HepG2 (cell line): Measurements from ENCODE around the gene CISD3. TPM values are rescaled to one million over a fixed set of nuclear protein-coding genes. Genes with fewer than 3 reads are reported as not detected.

Experiments
- ATAC-seq: fragments of 200-7000 bp; cut with Tn5 transposase; 3 replicates; pipeline ENCODE4 v1.9.1; 2020; ENCODE audit warnings: mild to moderate bottlenecking, moderate library complexity
- BruUV-seq: library from RNA; stranded (reverse); fragments of 400-500 nt; replicated peaks from 2 replicates; lab custom pipeline; 2021; lab: Mats Ljungman, UMichigan
- CTCF ChIA-PET: fragments of 300-600 bp; formaldehyde crosslinking; extraction: SDS; loops from one replicate; lab custom pipeline; 2021; ENCODE audit warnings: low total read pairs, inconsistent platforms, low intra/inter-chr PET ratio; lab: Yijun Ruan, JAX
- POLR2A ChIA-PET: fragments of 350-600 bp; sonication (Branson Sonifier 250); formaldehyde crosslinking; loops from one replicate; lab custom pipeline; 2020; ENCODE audit warnings: antibody characterized with exemption, inconsistent platforms; lab: Yijun Ruan, JAX
- DNase-seq: peaks from one replicate; pipeline ENCODE4 v3.0.0-alpha.2; 2015; ENCODE audit warnings: low spot score
- FAIRE-seq: peaks from 3 replicates; lab custom pipeline; 2011; peaks lifted over from hg19 to GRCh38; lab: Jason Lieb, UNC
- H2AFZ ChIP-seq: one replicate; pipeline ENCODE4 v1.6.1; 2011; ENCODE audit warnings: low read length, inconsistent platforms
- H3K27ac ChIP-seq: fragments of 300-600 bp; 3 replicates; pipeline ENCODE4 v1.8.0; 2011; ENCODE audit warnings: mixed run types, mild to moderate bottlenecking, mixed read lengths, low read length, inconsistent platforms; ENCODE audit not compliant: insufficient read depth; ENCODE audit errors: extremely low read length
- H3K27me3 ChIP-seq, 2 experiments: fragments of 200-600 bp in 1 of 2; 2 replicates in 1 of 2; 3 replicates in 1 of 2; pipeline versions ENCODE4 v1.6.0 to v1.8.0; 2011; ENCODE audit warnings: low read length in 2 of 2, mild to moderate bottlenecking in 2 of 2, moderate library complexity in 2 of 2, inconsistent platforms in 1 of 2; ENCODE audit not compliant: insufficient read depth in 2 of 2, control insufficient read depth in 1 of 2
- H3K36me3 ChIP-seq, 2 experiments: fragments of 200-600 bp in 1 of 2; replicated peaks in 1 of 2; 2 replicates in 1 of 2; 3 replicates in 1 of 2; pipeline versions ENCODE4 v1.5.1 to v1.8.0; 2011; ENCODE audit warnings: low read length in 2 of 2, inconsistent platforms in 1 of 2; ENCODE audit not compliant: insufficient read depth in 2 of 2, control insufficient read depth in 1 of 2
- H3K4me1 ChIP-seq: 2 replicates; pipeline ENCODE4 v1.5.1; 2012; ENCODE audit warnings: low read length, inconsistent platforms; ENCODE audit not compliant: insufficient read depth
- H3K4me2 ChIP-seq: 2 replicates; pipeline ENCODE4 v1.6.0; 2011; ENCODE audit warnings: low read depth, low read length, inconsistent platforms
- H3K4me3 ChIP-seq, 3 experiments: fragments of 200-600 bp in 1 of 3; sonication (generic), shearing (Covaris generic) in 1 of 3; replicated peaks in 1 of 3; 2 replicates each; pipeline ENCODE4 v1.5.1; 2011 to 2016; ENCODE audit warnings: low read length in 3 of 3, inconsistent platforms in 2 of 3, low read depth in 2 of 3, mild to moderate bottlenecking in 2 of 3, control low read depth in 1 of 3, mixed read lengths in 1 of 3; ENCODE audit not compliant: insufficient read depth in 1 of 3
- H3K79me2 ChIP-seq: one replicate; pipeline ENCODE4 v1.6.1; 2011; ENCODE audit warnings: low read length, inconsistent platforms; ENCODE audit not compliant: insufficient read depth
- H3K9ac ChIP-seq: 2 replicates; pipeline ENCODE4 v1.6.0; 2011; ENCODE audit warnings: mild to moderate bottlenecking, low read depth, low read length, inconsistent platforms; ENCODE audit not compliant: insufficient read depth
- H3K9me3 ChIP-seq: 2 replicates; pipeline ENCODE4 v1.5.1; 2012; ENCODE audit warnings: mild to moderate bottlenecking, low read length
- H4K20me1 ChIP-seq: 2 replicates; pipeline ENCODE4 v1.6.0; 2011; ENCODE audit warnings: inconsistent platforms, mild to moderate bottlenecking, low read length, moderate library complexity; ENCODE audit not compliant: insufficient read depth
- CBX2 ChIP-seq, 2 experiments: fragments of 200-600 bp in 1 of 2; sonication (generic); formaldehyde crosslinking in 1 of 2; IDR thresholded peaks; 2 replicates each; pipeline versions ENCODE4 v1.7.0 to v1.8.1; 2018 to 2022; ENCODE audit warnings: low read depth in 2 of 2, low read length in 1 of 2, mild to moderate bottlenecking in 1 of 2, missing genetic modification reagents in 1 of 2
- NR2F1 ChIP-seq, 2 experiments: fragments of 450-650 bp in 1 of 2; formaldehyde crosslinking in 1 of 2; IDR thresholded peaks; 2 replicates each; pipeline versions ENCODE4 v1.5.0 to v1.6.1; 2016 to 2020; ENCODE audit warnings: mild to moderate bottlenecking in 1 of 2, missing compliant biosample characterization in 1 of 2, missing genetic modification reagents in 1 of 2, moderate library complexity in 1 of 2
- SAFB2 ChIP-seq: sonication (generic); formaldehyde crosslinking; IDR thresholded peaks from 2 replicates; pipeline ENCODE4 v1.5.1; 2020; ENCODE audit warnings: missing genetic modification reagents, low read depth, mild to moderate bottlenecking, borderline replicate concordance
- STAG1 ChIP-seq: sonication (generic); formaldehyde crosslinking; IDR thresholded peaks from 2 replicates; pipeline ENCODE4 v1.4.0; 2020; ENCODE audit warnings: missing genetic modification reagents
- TCF7L2 ChIP-seq: IDR thresholded peaks from 2 replicates; pipeline ENCODE4 v1.6.1; 2011; ENCODE audit warnings: mild to moderate bottlenecking, low read depth, low read length, moderate library complexity
- ZNF263 ChIP-seq: sonication (generic); formaldehyde crosslinking; IDR thresholded peaks from 2 replicates; pipeline ENCODE4 v1.4.0; 2020; ENCODE audit warnings: missing genetic modification reagents
- ZNF331 ChIP-seq: sonication (generic); formaldehyde crosslinking; IDR thresholded peaks from 2 replicates; pipeline ENCODE4 v1.4.0; 2020; ENCODE audit warnings: missing genetic modification reagents
- WGBS: methylation state at CpG from one replicate; pipeline ENCODE4 v1.1.6; 2017; ENCODE audit warnings: low lambda C conversion rate; 5-methylcytosine and 5-hydroxymethylcytosine counted together
- in situ Hi-C: cut with HindIII; loops from 2 replicates; pipeline ENCODE4 v1.10.0; 2017; ENCODE audit warnings: low pct_unique_long_range_greater_than_20kb; ENCODE audit not compliant: extremely low pct_ligation_motif_present
- intact Hi-C: fragments of 100-400 bp; cut with micrococcal nuclease; formaldehyde crosslinking; loops from one replicate; pipeline ENCODE4 v1.10.0; 2022; ENCODE audit not compliant: unreplicated experiment
- polyA plus RNA-seq, 8 experiments: library from polyadenylated mRNA; depleted of rRNA in 3 of 8; stranded (reverse) in 7 of 8; unstranded in 1 of 8; fragments of >200 nt; fragmentation: Illumina TruSeq in 4 of 8; extraction: Trizol in 4 of 8; gene quantifications; 2 replicates each; pipeline versions ENCODE4 v1.2.1 to v1.2.3, GENCODE V29; 2011 to 2016; ENCODE audit warnings: low read depth in 4 of 8, missing spikeins in 1 of 8, mixed read lengths in 1 of 8; ENCODE audit not compliant: insufficient read depth in 1 of 8
- total RNA-seq, 5 experiments: library from RNA; depleted of rRNA; stranded (reverse); fragments of >200 nt; fragmentation: Illumina TruSeq; extraction: Trizol; gene quantifications; 2 replicates each; pipeline ENCODE4 v1.2.3, GENCODE V29; 2016; ENCODE audit warnings: low read depth in 1 of 5
- TF ChIP-seq, protein P1 (sequence below): sonication (generic); formaldehyde crosslinking; IDR thresholded peaks from 2 replicates; pipeline ENCODE4 v1.4.0; 2020; ENCODE audit warnings: missing genetic modification reagents
- TF ChIP-seq, protein P2 (sequence below): sonication (generic); formaldehyde crosslinking; IDR thresholded peaks from 2 replicates; pipeline ENCODE4 v1.5.1; 2020; ENCODE audit warnings: mild to moderate bottlenecking, missing genetic modification reagents, moderate library complexity
- TF ChIP-seq, protein P3 (sequence below): sonication (generic); formaldehyde crosslinking; IDR thresholded peaks from 2 replicates; pipeline ENCODE4 v1.5.1; 2020; ENCODE audit warnings: missing genetic modification reagents, mild to moderate bottlenecking, borderline replicate concordance

CISD3 gene
- total and polyA plus RNA-seq, 2 of the 13 experiments (the other 11 are each of a cell fraction or from before 2014, with no cell fraction given), result 30.0 to 34.1 TPM

DNA sequence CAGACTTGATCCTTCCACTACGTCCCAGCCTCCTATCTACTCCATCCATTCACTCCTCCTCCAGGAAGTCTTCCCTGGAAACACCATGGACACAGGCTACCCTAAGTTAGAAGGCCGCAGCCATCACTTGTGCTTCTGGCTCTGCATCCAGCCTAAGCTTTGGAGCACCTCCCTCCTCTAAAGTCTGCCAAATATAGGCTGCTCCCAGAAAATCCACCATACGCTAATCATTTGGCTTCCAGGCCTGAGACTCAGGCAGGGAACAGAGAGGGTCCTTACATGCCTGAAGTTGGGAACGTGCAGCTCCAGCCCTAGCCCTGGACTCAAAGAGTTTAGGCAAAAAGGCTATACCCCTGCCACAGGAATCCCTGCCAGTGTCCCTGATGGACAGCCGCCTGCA, 11.3 kb downstream of the CISD3 start:
- Histone ChIP-seq H2AFZ (no peak overlapping the region), H3K4me3 (no peak overlapping the region), H3K4me2 (no peak overlapping the region), H3K9ac (no peak overlapping the region), H3K9me3 (no peaks in the 10 kb centered on the region), H3K4me1 (peaks cover 51% of the 10 kb centered on the region), H3K79me2 (peaks cover 65% of the 10 kb centered on the region), H3K36me3 (peaks cover 26 to 46% of the 10 kb centered on the region in 2 experiments), H3K27me3 (no peaks in the 10 kb centered on the region), H4K20me1 (peaks cover 30% of the 10 kb centered on the region), H3K27ac (peak overlapping the region; percentile 48)
- no peak for FAIRE-seq
- intact Hi-C loops (no loop called here), in situ Hi-C loops (no loop called here)
- ChIA-PET CTCF (no interaction called here), POLR2A (interaction anchor here (1.9 kb wide), 1 partner anchor 11 kb away, joined by 7 read pairs; the partner anchor contains the start of gene CISD3)
- BruUV-seq, result no TSS peak
- ATAC-seq, result no peak
- WGBS, result 90% methylated on average over 5 of the region's 5 CpGs
- TF ChIP-seq STAG1 (CRISPR knock-in tag) (no peak), ZNF263 (CRISPR knock-in tag) (peak; percentile 50; the same call in 1 of the 2 replicates), CBX2 (IDR thresholded peaks at IDR 0.05; ENCODE audit: low read depth, low read length) (no peak), CBX2 (CRISPR knock-in tag; IDR thresholded peaks at IDR 0.05; ENCODE audit: low read depth) (no peak), ZNF331 (CRISPR knock-in tag) (no peak)
- TF ChIP-seq, protein P1, sequence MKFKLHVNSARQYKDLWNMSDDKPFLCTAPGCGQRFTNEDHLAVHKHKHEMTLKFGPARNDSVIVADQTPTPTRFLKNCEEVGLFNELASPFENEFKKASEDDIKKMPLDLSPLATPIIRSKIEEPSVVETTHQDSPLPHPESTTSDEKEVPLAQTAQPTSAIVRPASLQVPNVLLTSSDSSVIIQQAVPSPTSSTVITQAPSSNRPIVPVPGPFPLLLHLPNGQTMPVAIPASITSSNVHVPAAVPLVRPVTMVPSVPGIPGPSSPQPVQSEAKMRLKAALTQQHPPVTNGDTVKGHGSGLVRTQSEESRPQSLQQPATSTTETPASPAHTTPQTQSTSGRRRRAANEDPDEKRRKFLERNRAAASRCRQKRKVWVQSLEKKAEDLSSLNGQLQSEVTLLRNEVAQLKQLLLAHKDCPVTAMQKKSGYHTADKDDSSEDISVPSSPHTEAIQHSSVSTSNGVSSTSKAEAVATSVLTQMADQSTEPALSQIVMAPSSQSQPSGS, result no peak
- DNase-seq, result no peak

DNA sequence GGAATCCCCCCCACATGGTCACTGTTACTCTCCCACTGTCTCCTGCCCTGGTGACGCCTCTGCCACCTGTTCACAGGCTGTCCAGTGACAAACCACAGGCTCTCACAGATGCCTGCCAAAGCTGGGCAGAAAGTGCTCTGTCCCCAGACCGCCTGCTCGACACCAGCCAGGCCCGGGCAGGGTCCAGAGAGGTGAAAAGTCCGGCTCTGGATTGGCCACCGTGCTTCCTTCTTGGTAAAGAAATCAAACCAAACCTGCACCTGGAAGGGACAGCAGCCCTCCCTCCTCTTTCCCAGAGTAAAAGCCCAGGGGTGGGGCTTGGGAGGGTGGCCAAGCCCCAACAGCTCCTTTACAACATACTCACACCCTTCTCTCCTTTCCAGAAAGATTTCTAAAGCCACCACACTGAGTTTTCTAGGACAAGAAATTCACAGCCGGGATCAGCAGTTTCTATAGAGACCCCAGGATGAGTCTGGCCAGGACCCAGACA, 11.8 kb downstream of the CISD3 start:
- TF ChIP-seq, protein P2, sequence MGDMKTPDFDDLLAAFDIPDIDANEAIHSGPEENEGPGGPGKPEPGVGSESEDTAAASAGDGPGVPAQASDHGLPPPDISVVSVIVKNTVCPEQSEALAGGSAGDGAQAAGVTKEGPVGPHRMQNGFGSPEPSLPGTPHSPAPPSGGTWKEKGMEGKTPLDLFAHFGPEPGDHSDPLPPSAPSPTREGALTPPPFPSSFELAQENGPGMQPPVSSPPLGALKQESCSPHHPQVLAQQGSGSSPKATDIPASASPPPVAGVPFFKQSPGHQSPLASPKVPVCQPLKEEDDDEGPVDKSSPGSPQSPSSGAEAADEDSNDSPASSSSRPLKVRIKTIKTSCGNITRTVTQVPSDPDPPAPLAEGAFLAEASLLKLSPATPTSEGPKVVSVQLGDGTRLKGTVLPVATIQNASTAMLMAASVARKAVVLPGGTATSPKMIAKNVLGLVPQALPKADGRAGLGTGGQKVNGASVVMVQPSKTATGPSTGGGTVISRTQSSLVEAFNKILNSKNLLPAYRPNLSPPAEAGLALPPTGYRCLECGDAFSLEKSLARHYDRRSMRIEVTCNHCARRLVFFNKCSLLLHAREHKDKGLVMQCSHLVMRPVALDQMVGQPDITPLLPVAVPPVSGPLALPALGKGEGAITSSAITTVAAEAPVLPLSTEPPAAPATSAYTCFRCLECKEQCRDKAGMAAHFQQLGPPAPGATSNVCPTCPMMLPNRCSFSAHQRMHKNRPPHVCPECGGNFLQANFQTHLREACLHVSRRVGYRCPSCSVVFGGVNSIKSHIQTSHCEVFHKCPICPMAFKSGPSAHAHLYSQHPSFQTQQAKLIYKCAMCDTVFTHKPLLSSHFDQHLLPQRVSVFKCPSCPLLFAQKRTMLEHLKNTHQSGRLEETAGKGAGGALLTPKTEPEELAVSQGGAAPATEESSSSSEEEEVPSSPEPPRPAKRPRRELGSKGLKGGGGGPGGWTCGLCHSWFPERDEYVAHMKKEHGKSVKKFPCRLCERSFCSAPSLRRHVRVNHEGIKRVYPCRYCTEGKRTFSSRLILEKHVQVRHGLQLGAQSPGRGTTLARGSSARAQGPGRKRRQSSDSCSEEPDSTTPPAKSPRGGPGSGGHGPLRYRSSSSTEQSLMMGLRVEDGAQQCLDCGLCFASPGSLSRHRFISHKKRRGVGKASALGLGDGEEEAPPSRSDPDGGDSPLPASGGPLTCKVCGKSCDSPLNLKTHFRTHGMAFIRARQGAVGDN, result peak; percentile 35; the same call in 1 of the 2 replicates
- TF ChIP-seq NR2F1 (CRISPR knock-in tag; IDR thresholded peaks at IDR 0.05), result no peak
- no peak for TF ChIP-seq TCF7L2
- TF ChIP-seq, protein P3, sequence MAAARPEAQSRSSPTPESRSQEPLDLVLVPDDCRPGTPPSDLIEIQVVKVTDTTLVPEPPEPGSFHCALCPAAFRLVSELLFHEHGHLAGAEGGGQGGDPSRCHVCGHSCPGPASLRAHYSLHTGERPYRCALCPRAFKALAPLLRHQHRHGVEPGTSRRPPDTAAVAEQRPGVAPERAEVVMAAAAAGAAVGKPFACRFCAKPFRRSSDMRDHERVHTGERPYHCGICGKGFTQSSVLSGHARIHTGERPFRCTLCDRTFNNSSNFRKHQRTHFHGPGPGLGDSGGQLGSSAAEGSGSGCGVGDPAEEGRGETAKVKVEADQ (CRISPR knock-in tag), result no peak
- TF ChIP-seq SAFB2, result 0 out of 2 replicates have a peak, but pooled peaks have one; percentile 5
- Histone ChIP-seq H3K27me3 (no peaks in the 10 kb centered on the region), H3K4me1 (peaks cover 56% of the 10 kb centered on the region), H3K9me3 (no peaks in the 10 kb centered on the region), H3K27ac (peak overlapping the region; percentile 48), H4K20me1 (peaks cover 30% of the 10 kb centered on the region), H3K4me2 (no peak overlapping the region), H3K36me3 (peaks cover 26 to 46% of the 10 kb centered on the region in 2 experiments), H2AFZ (no peak overlapping the region), H3K4me3 (no peak overlapping the region; a peak in 1 of 6 replicates), H3K9ac (0 out of 2 replicates have a peak overlapping the region, but pooled peaks have one; percentile 12), H3K79me2 (peaks cover 68% of the 10 kb centered on the region)
- FAIRE-seq (no peak), ATAC-seq (no peak), DNase-seq (no peak)
- BruUV-seq, result no TSS peak
- ChIA-PET POLR2A (interaction anchor here (1.9 kb wide), 1 partner anchor 11 kb away, joined by 7 read pairs; the partner anchor contains the start of gene CISD3), CTCF (no interaction called here)
- intact Hi-C loops (no loop called here), in situ Hi-C loops (no loop called here)
- WGBS, result 81% methylated on average over 7 of the region's 7 CpGs
